A673 (cell line): ENCODE data around the gene ATP8B4.

Experiments used
- CTCF ChIP-seq: fragments of 300-800, 200-600 bp; sonication (generic); conservative IDR thresholded peaks from 2 replicates; pipeline ENCODE4 v1.5.1; 2017; ENCODE audit warnings: low read depth, mild to moderate bottlenecking, antibody characterized with exemption, low read length, moderate library complexity, mixed read lengths
- EZH2 ChIP-seq: fragments of 200-600 bp; sonication (generic); IDR thresholded peaks from 2 replicates; pipeline ENCODE4 v1.6.1; 2017; ENCODE audit warnings: borderline replicate concordance, low read depth, mild to moderate bottlenecking, mixed read lengths, antibody characterized with exemption, low read length; ENCODE audit not compliant: poor library complexity, severe bottlenecking

GRCh38 chr15:50100486-50100885 lies 18.5 kb downstream of the ATP8B4 start:
- TF ChIP-seq CTCF: no peak
- TF ChIP-seq EZH2: no peak
